WTC11 (cell line): ENCODE measurements around the gene NCAPH2. TPM values are rescaled to one million over a fixed set of nuclear protein-coding genes. Genes with fewer than 3 reads are reported as not detected.

Experiments
- ATAC-seq: fragments of 200-7000 bp; cut with Tn5 transposase; 2 replicates; pipeline ENCODE4 v1.10.0; 2021; ENCODE audit warnings: mild to moderate bottlenecking, moderate library complexity
- CTCF ChIA-PET: fragments of 300-600 bp; sonication (Branson Sonifier 250); formaldehyde crosslinking; loops from one replicate; lab custom pipeline; 2021; ENCODE audit warnings: antibody characterized with exemption; lab: Charles Lee
- POLR2A ChIA-PET: fragments of 350-600 bp; sonication (Branson Sonifier 250); formaldehyde crosslinking; loops from one replicate; lab custom pipeline; 2021; ENCODE audit warnings: antibody characterized with exemption; lab: Charles Lee
- DNase-seq: peaks from one replicate; pipeline ENCODE4 v3.0.0; 2021; ENCODE audit warnings: low spot score
- H3K27ac Mint-ChIP-seq: 2 replicates; pipeline ENCODE4 v1.8.0; 2021; ENCODE audit warnings: mixed read lengths
- H3K27me3 Mint-ChIP-seq: 2 replicates; pipeline ENCODE4 v1.8.0; 2021; ENCODE audit warnings: low read depth, mild to moderate bottlenecking, moderate library complexity, mixed read lengths
- H3K36me3 Mint-ChIP-seq: 2 replicates; pipeline ENCODE4 v1.8.0; 2021; ENCODE audit warnings: mixed read lengths
- H3K4me1 Mint-ChIP-seq: 2 replicates; pipeline ENCODE4 v1.8.0; 2022; ENCODE audit warnings: mixed read lengths
- H3K4me3 Mint-ChIP-seq: 2 replicates; pipeline ENCODE4 v1.8.0; 2021; ENCODE audit warnings: mild to moderate bottlenecking, moderate library complexity, mixed read lengths
- H3K9me3 Mint-ChIP-seq: 2 replicates; pipeline ENCODE4 v1.8.0; 2021; ENCODE audit warnings: mixed read lengths
- CREM ChIP-seq: sonication (generic); formaldehyde crosslinking; IDR thresholded peaks from 2 replicates; pipeline ENCODE4 v1.8.1; 2022; ENCODE audit warnings: mild to moderate bottlenecking, missing genetic modification reagents, moderate library complexity
- ETV6 ChIP-seq: sonication (generic); formaldehyde crosslinking; IDR thresholded peaks from 2 replicates; pipeline ENCODE4 v1.8.1; 2022; ENCODE audit warnings: mild to moderate bottlenecking, missing genetic modification reagents
- FOXJ3 ChIP-seq: sonication (generic); formaldehyde crosslinking; IDR thresholded peaks from 2 replicates; pipeline ENCODE4 v1.9.0; 2021; ENCODE audit warnings: missing genetic modification reagents, mild to moderate bottlenecking, borderline replicate concordance
- FOXP1 ChIP-seq: sonication (generic); formaldehyde crosslinking; IDR thresholded peaks from 2 replicates; pipeline ENCODE4 v1.8.0; 2022; ENCODE audit warnings: missing genetic modification reagents, mild to moderate bottlenecking, moderate library complexity, borderline replicate concordance
- NFE2L1 ChIP-seq: sonication (generic); formaldehyde crosslinking; IDR thresholded peaks from 2 replicates; pipeline ENCODE4 v1.8.1; 2023; ENCODE audit warnings: missing genetic modification reagents
- OVOL2 ChIP-seq: fragments of 250-450 bp; sonication (Bioruptor Pico); IDR thresholded peaks from 2 replicates; pipeline ENCODE4 v1.9.0; 2021; ENCODE audit warnings: mild to moderate bottlenecking, borderline replicate concordance
- PRRX2 ChIP-seq: fragments of 250-450 bp; sonication (Bioruptor Pico); IDR thresholded peaks from 2 replicates; pipeline ENCODE4 v1.8.0; 2021; ENCODE audit warnings: mild to moderate bottlenecking
- RELA ChIP-seq: sonication (generic); formaldehyde crosslinking; IDR thresholded peaks from 2 replicates; pipeline ENCODE4 v1.8.1; 2022; ENCODE audit warnings: missing genetic modification reagents, mild to moderate bottlenecking, borderline replicate concordance
- SP1 ChIP-seq: sonication (generic); formaldehyde crosslinking; conservative IDR thresholded peaks from 2 replicates; pipeline ENCODE4 v1.8.1; 2022; ENCODE audit warnings: missing genetic modification reagents
- TCF7 ChIP-seq: sonication (generic); formaldehyde crosslinking; IDR thresholded peaks from 2 replicates; pipeline ENCODE4 v1.8.0; 2022; ENCODE audit warnings: mild to moderate bottlenecking, low read depth, missing genetic modification reagents, moderate library complexity
- TEAD4 ChIP-seq: sonication (generic); formaldehyde crosslinking; IDR thresholded peaks from 2 replicates; pipeline ENCODE4 v1.8.0; 2022; ENCODE audit warnings: mild to moderate bottlenecking, missing genetic modification reagents
- ZNF138 ChIP-seq: sonication (generic); formaldehyde crosslinking; conservative IDR thresholded peaks from 2 replicates; pipeline ENCODE4 v1.8.1; 2022; ENCODE audit warnings: mild to moderate bottlenecking, moderate library complexity, missing genetic modification reagents
- ZNF317 ChIP-seq: sonication (generic); formaldehyde crosslinking; IDR thresholded peaks from 2 replicates; pipeline ENCODE4 v1.8.1; 2023; ENCODE audit warnings: low read depth, mild to moderate bottlenecking, moderate library complexity, missing genetic modification reagents, borderline replicate concordance
- total RNA-seq: library from RNA; stranded (reverse); gene quantifications from 3 replicates; pipeline ENCODE4 v1.2.3, GENCODE V29; 2021
- TF ChIP-seq, protein P1 (sequence below): sonication (generic); formaldehyde crosslinking; IDR thresholded peaks from 2 replicates; pipeline ENCODE4 v1.8.0; 2022; ENCODE audit warnings: mild to moderate bottlenecking, missing genetic modification reagents
- TF ChIP-seq, protein P2 (sequence below): sonication (generic); formaldehyde crosslinking; IDR thresholded peaks from 2 replicates; pipeline ENCODE4 v1.8.1; 2023; ENCODE audit warnings: mild to moderate bottlenecking, missing genetic modification reagents
- TF ChIP-seq, protein P3 (sequence below): sonication (generic); formaldehyde crosslinking; IDR thresholded peaks from 2 replicates; pipeline ENCODE4 v1.8.1; 2022; ENCODE audit warnings: missing genetic modification reagents, borderline replicate concordance
- TF ChIP-seq, protein P4 (sequence below): fragments of 250-450 bp; sonication (Bioruptor Pico); IDR thresholded peaks from 2 replicates; pipeline ENCODE4 v1.9.0; 2021; ENCODE audit warnings: moderate library complexity, mild to moderate bottlenecking, inconsistent platforms, borderline replicate concordance
- TF ChIP-seq, protein P5 (sequence below): sonication (generic); formaldehyde crosslinking; IDR thresholded peaks from 2 replicates; pipeline ENCODE4 v1.8.1; 2022; ENCODE audit warnings: low read depth, missing genetic modification reagents, borderline replicate concordance
- TF ChIP-seq, protein P6 (sequence below): sonication (generic); formaldehyde crosslinking; IDR thresholded peaks from 2 replicates; pipeline ENCODE4 v1.8.0; 2023; ENCODE audit warnings: missing genetic modification reagents

The NCAPH2 gene
- total RNA-seq, 1 experiment from 2014 or later, result 78.4 TPM

DNA sequence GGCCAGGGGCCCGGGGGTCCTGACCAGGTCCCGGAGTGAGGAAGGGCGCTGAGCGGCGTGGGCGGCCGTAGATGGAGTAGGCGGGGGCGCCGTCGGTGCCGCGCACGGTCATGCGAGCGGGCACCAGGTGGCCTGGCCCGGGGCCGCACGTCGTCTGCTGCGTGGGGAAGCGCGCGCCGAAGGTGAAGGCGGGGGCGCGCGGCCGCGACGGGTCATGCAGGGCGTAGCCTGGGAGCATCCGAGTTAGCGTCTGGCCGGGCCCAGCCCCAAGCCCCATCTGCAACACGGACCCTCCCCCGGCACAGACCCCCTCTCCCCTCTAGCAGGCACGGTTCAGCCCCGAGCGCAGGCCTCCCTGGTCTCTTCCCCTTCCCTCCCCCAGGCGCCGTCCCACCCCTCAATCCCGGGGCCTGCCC, 23.5 kb downstream of the NCAPH2 start:
- Mint-ChIP-seq H3K27ac (no peak overlapping the region), H3K4me3 (peak overlapping the region; percentile 72), H3K4me1 (peaks cover 15% of the 10 kb centered on the region), H3K9me3 (no peaks in the 10 kb centered on the region), H3K27me3 (peaks cover 80% of the 10 kb centered on the region), H3K36me3 (no peaks in the 10 kb centered on the region)
- ATAC-seq, result peak; percentile 7
- ChIA-PET CTCF (interaction anchor here (0.8 to 1.3 kb wide), 7 partner anchors 23 to 501 kb away, joined by 3 to 7 read pairs (median 4); partner anchors contain the start of genes LMF2, NCAPH2 and SYCE3), POLR2A (interaction anchor here (0.7 kb wide), 1 partner anchor 34 kb away, joined by 6 read pairs; no protein-coding TSS in a partner anchor)
- peak; percentile 47 for DNase-seq
- TF ChIP-seq FOXJ3 (CRISPR knock-in tag), result no peak
- no peak for TF ChIP-seq NFE2L1 (CRISPR knock-in tag)
- TF ChIP-seq, protein P1, sequence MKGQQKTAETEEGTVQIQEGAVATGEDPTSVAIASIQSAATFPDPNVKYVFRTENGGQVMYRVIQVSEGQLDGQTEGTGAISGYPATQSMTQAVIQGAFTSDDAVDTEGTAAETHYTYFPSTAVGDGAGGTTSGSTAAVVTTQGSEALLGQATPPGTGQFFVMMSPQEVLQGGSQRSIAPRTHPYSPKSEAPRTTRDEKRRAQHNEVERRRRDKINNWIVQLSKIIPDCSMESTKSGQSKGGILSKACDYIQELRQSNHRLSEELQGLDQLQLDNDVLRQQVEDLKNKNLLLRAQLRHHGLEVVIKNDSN (CRISPR knock-in tag), result no peak
- TF ChIP-seq OVOL2 (CRISPR knock-in tag), result no peak
- TF ChIP-seq ZNF138 (CRISPR knock-in tag), result no peak
- no peak for TF ChIP-seq ETV6
- no peak for TF ChIP-seq CREM (CRISPR knock-in tag)
- TF ChIP-seq, protein P2, sequence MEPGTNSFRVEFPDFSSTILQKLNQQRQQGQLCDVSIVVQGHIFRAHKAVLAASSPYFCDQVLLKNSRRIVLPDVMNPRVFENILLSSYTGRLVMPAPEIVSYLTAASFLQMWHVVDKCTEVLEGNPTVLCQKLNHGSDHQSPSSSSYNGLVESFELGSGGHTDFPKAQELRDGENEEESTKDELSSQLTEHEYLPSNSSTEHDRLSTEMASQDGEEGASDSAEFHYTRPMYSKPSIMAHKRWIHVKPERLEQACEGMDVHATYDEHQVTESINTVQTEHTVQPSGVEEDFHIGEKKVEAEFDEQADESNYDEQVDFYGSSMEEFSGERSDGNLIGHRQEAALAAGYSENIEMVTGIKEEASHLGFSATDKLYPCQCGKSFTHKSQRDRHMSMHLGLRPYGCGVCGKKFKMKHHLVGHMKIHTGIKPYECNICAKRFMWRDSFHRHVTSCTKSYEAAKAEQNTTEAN, result no peak
- TF ChIP-seq, protein P3, sequence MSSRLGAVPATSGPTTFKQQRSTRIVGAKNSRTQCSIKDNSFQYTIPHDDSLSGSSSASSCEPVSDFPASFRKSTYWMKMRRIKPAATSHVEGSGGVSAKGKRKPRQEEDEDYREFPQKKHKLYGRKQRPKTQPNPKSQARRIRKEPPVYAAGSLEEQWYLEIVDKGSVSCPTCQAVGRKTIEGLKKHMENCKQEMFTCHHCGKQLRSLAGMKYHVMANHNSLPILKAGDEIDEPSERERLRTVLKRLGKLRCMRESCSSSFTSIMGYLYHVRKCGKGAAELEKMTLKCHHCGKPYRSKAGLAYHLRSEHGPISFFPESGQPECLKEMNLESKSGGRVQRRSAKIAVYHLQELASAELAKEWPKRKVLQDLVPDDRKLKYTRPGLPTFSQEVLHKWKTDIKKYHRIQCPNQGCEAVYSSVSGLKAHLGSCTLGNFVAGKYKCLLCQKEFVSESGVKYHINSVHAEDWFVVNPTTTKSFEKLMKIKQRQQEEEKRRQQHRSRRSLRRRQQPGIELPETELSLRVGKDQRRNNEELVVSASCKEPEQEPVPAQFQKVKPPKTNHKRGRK (CRISPR knock-in tag), result no peak

DNA sequence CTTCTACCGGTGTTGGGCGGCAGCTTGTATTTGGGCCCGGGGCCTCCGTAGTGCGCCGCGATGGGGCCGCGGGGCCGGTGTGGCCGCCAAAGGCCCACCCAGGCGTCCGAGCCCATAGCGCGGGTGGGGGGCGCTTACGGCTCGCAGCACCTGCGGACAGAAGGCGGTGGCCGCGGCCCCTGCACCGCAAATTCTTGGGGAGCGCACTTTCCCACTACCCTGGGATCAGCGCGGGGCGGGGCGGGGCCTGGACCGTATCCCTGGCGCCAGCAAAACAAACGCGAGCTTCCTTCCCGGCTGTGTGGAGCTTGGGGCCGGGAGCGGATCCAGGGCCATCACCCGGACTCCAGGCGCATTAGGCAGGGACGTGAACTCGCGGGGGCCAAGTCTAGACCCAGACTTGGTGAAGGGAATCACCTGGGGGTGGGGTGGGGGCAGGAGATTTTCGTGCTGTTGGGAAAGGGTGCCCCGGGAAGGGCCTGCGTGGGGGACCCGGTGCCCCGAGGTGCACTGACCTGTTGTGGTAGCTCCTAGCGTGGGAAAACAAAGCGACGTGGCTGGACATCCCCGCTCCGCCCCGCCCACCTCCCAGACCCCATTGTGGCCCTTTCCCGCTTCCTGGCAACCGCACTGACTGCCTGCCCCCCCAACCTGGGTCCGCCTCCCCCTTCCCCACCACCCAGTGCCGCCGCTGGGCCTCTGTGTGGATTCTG, 24.1 kb downstream of the NCAPH2 start:
- Mint-ChIP-seq H3K9me3 (no peaks in the 10 kb centered on the region), H3K36me3 (no peaks in the 10 kb centered on the region), H3K4me3 (peak overlapping the region; percentile 60), H3K4me1 (peaks cover 13% of the 10 kb centered on the region), H3K27ac (no peak overlapping the region), H3K27me3 (peaks cover 74% of the 10 kb centered on the region)
- DNase-seq, result peak; percentile 68
- ChIA-PET CTCF (interaction anchor here (0.8 to 1.3 kb wide), 7 partner anchors 24 to 502 kb away, joined by 3 to 7 read pairs (median 4); partner anchors contain the start of genes LMF2, NCAPH2 and SYCE3), POLR2A (interaction anchor here (0.7 kb wide), 2 partner anchors 33 to 34 kb away, joined by 3 to 6 read pairs; no protein-coding TSS in a partner anchor)
- no peak for TF ChIP-seq TEAD4 (CRISPR knock-in tag)
- no peak for TF ChIP-seq PRRX2 (CRISPR knock-in tag)
- TF ChIP-seq SP1 (CRISPR knock-in tag), result 0 out of 2 replicates have a peak, but pooled peaks have one; percentile 14
- peak; percentile 22; the same call in 1 of the 2 replicates for TF ChIP-seq FOXP1 (CRISPR knock-in tag)
- TF ChIP-seq, protein P4, sequence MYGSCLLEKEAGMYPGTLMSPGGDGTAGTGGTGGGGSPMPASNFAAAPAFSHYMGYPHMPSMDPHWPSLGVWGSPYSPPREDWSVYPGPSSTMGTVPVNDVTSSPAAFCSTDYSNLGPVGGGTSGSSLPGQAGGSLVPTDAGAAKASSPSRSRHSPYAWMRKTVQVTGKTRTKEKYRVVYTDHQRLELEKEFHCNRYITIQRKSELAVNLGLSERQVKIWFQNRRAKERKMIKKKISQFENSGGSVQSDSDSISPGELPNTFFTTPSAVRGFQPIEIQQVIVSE (CRISPR knock-in tag), result no peak
- peak; percentile 35 for ATAC-seq

DNA sequence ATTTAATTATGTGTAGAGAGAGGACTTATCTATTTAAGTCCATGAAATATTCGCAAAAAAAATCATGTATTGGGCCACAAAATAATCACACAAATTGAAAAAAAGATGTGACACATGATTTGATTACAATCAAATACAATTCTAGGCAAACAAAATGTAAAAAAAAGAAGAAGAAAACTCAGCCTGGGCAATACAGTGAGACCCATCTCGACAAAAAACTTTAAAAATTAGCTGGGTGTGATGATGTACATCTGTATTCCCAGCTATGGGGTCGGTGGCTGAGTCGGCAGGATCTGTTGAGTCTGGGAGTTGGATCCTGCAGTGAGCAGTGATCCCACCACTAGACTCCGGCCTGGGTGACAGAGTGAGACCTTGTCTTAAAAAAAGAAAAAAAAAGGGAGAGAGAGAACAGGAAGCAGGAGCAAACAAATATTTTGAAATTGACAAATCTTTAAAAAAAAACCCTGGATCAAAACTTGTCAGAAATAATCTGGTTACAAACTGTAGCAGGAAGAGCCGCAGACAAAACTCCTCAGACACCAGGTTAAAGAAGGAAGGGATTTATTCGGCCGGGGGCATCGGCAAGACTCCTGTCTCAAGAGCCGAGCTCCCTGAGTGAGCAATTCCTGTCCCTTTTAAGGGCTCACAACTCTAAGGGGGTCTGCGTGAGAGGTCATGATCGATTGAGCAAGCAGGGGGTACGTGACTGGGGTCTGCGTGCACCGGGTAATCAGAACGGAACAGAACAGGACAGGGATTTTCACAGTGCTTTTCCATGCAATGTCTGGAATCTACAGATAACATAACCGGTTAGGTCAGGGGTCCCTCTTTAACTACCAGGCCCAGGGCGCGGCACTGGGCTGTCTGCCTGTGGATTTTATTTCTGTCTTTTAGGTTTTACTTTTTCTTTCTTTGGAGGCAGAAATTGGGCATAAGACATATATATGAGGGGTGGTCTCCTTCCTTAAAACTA, 25.1 kb downstream of the NCAPH2 start:
- POLR2A ChIA-PET, result interaction anchor here (0.7 kb wide), 1 partner anchor 35 kb away, joined by 3 read pairs; no protein-coding TSS in a partner anchor
- no peak overlapping the region for H3K27ac Mint-ChIP-seq
- TF ChIP-seq ZNF317, result no peak
- no peak for TF ChIP-seq TEAD4 (CRISPR knock-in tag)
- TF ChIP-seq TCF7, result no peak
- TF ChIP-seq, protein P5, sequence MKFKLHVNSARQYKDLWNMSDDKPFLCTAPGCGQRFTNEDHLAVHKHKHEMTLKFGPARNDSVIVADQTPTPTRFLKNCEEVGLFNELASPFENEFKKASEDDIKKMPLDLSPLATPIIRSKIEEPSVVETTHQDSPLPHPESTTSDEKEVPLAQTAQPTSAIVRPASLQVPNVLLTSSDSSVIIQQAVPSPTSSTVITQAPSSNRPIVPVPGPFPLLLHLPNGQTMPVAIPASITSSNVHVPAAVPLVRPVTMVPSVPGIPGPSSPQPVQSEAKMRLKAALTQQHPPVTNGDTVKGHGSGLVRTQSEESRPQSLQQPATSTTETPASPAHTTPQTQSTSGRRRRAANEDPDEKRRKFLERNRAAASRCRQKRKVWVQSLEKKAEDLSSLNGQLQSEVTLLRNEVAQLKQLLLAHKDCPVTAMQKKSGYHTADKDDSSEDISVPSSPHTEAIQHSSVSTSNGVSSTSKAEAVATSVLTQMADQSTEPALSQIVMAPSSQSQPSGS (CRISPR knock-in tag), result no peak
- TF ChIP-seq, protein P2, result no peak
- TF ChIP-seq, protein P6, sequence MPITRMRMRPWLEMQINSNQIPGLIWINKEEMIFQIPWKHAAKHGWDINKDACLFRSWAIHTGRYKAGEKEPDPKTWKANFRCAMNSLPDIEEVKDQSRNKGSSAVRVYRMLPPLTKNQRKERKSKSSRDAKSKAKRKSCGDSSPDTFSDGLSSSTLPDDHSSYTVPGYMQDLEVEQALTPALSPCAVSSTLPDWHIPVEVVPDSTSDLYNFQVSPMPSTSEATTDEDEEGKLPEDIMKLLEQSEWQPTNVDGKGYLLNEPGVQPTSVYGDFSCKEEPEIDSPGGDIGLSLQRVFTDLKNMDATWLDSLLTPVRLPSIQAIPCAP (CRISPR knock-in tag), result no peak
- TF ChIP-seq RELA (CRISPR knock-in tag), result no peak
- TF ChIP-seq CREM (CRISPR knock-in tag), result no peak

More for the DNA sequence above, 25.1 kb downstream of the NCAPH2 start:
- no peaks in the 10 kb centered on the region for H3K36me3 Mint-ChIP-seq
- CTCF ChIA-PET, result interaction anchor here (1.2 to 1.6 kb wide), 2 partner anchors 167 to 242 kb away, joined by 3 to 5 read pairs; no protein-coding TSS in a partner anchor
- DNase-seq (no peak), ATAC-seq (no peak)
- no peaks in the 10 kb centered on the region for H3K9me3 Mint-ChIP-seq
- peaks cover 9% of the 10 kb centered on the region for H3K4me1 Mint-ChIP-seq
- H3K27me3 Mint-ChIP-seq, result peaks cover 68% of the 10 kb centered on the region
- peak overlapping the region; percentile 60 for H3K4me3 Mint-ChIP-seq
